ENCODE measurements around the gene GATA5. TPM values are rescaled to one million over a fixed set of nuclear protein-coding genes. Genes with fewer than 3 reads are reported as not detected.

The GATA5 gene
- total RNA-seq, 4 donors from 2014 or later = 0.26 to 17.8 (median 3.5) TPM; not detected in 1

GRCh38 chr20:62473717-62474603 is 1.8 kb downstream of the GATA5 start:
- Histone ChIP-seq H3K4me3 (no peak overlapping the region), H3K36me3 (no peaks in the 10 kb centered on the region), H3K4me1 (peaks cover 0 to 7% of the 10 kb centered on the region in 2 donors), H3K9me3 (no peaks in the 10 kb centered on the region), H3K27me3 (no peaks in the 10 kb centered on the region), H3K27ac (peak overlapping the region in 1 of 2 donors; percentile 80)
- intact Hi-C loops (cut with DNase I; ENCODE audit: low total_unique reads) = no loop called here
- TF ChIP-seq, protein P1, sequence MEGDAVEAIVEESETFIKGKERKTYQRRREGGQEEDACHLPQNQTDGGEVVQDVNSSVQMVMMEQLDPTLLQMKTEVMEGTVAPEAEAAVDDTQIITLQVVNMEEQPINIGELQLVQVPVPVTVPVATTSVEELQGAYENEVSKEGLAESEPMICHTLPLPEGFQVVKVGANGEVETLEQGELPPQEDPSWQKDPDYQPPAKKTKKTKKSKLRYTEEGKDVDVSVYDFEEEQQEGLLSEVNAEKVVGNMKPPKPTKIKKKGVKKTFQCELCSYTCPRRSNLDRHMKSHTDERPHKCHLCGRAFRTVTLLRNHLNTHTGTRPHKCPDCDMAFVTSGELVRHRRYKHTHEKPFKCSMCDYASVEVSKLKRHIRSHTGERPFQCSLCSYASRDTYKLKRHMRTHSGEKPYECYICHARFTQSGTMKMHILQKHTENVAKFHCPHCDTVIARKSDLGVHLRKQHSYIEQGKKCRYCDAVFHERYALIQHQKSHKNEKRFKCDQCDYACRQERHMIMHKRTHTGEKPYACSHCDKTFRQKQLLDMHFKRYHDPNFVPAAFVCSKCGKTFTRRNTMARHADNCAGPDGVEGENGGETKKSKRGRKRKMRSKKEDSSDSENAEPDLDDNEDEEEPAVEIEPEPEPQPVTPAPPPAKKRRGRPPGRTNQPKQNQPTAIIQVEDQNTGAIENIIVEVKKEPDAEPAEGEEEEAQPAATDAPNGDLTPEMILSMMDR (IDR thresholded peaks at IDR 0.05) = no peak
- no peak for TF ChIP-seq POLR2A (IDR thresholded peaks at IDR 0.05)
- DNase-seq = no peak

GRCh38 chr20:62472941-62473585 is 2.7 kb downstream of the GATA5 start:
- Histone ChIP-seq H3K27me3 (no peaks in the 10 kb centered on the region), H3K4me1 (peaks cover 0 to 7% of the 10 kb centered on the region in 2 donors), H3K27ac (peak overlapping the region in 1 of 2 donors; percentile 48), H3K4me3 (no peak overlapping the region), H3K36me3 (no peaks in the 10 kb centered on the region), H3K9me3 (no peaks in the 10 kb centered on the region)
- DNase-seq = no peak
- TF ChIP-seq, protein P1 (IDR thresholded peaks at IDR 0.05) = no peak
- no peak for TF ChIP-seq POLR2A (IDR thresholded peaks at IDR 0.05)
- intact Hi-C loops (cut with DNase I; ENCODE audit: low total_unique reads) = no loop called here

- H3K9me3 ChIP-seq = no peaks in the 10 kb centered on the region
- H3K36me3 ChIP-seq = no peaks in the 10 kb centered on the region
- peak overlapping the region in 1 of 2 donors; percentile 48 for H3K27ac ChIP-seq
- H3K27me3 ChIP-seq = no peaks in the 10 kb centered on the region
- TF ChIP-seq, protein P1 (IDR thresholded peaks at IDR 0.05) = no peak
- no peak for TF ChIP-seq POLR2A (IDR thresholded peaks at IDR 0.05)
- no peak for DNase-seq
- peaks cover 0 to 7% of the 10 kb centered on the region in 2 donors for H3K4me1 ChIP-seq
- intact Hi-C loops (cut with DNase I; ENCODE audit: low total_unique reads) = no loop called here
- no peak overlapping the region for H3K4me3 ChIP-seq
These were observed 3.5 kb downstream of the GATA5 start for GRCh38 chr20:62472138-62472940.

DNA sequence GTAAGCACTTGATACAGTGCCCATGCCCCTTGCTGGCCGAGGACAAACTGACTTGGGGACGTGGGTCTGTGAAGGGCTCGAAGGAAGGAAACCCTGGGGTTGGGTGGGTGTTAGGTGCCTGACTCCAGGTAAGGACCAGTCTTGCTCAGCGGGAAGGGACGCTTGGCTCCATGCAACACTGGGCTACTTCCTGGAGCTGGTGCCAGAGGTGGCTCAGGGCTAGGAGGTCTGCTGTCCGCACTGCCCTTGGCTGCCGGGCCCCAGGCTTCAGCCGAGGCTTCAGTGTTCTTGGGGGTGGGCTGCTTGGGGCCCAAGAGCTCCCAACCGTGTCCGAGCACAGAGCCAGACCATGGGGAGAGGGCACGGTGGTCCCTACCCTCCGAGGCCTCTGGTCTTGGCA is 5.3 kb downstream of the GATA5 start:
- H3K4me3 ChIP-seq = no peak overlapping the region
- TF ChIP-seq, protein P1 (IDR thresholded peaks at IDR 0.05) = no peak
- TF ChIP-seq POLR2A (IDR thresholded peaks at IDR 0.05) = no peak
- H3K36me3 ChIP-seq = no peaks in the 10 kb centered on the region
- intact Hi-C loops (cut with DNase I; ENCODE audit: low total_unique reads) = no loop called here
- no peaks in the 10 kb centered on the region for H3K9me3 ChIP-seq
- H3K27me3 ChIP-seq = no peaks in the 10 kb centered on the region
- no peaks in the 10 kb centered on the region for H3K4me1 ChIP-seq
- peak overlapping the region; percentile 20 to 68 for H3K27ac ChIP-seq
- no peak for DNase-seq

Data from uterus (tissue), 4 donors.